ENCODE measurements around the gene HS6ST3.

The HS6ST3 gene

DNA sequence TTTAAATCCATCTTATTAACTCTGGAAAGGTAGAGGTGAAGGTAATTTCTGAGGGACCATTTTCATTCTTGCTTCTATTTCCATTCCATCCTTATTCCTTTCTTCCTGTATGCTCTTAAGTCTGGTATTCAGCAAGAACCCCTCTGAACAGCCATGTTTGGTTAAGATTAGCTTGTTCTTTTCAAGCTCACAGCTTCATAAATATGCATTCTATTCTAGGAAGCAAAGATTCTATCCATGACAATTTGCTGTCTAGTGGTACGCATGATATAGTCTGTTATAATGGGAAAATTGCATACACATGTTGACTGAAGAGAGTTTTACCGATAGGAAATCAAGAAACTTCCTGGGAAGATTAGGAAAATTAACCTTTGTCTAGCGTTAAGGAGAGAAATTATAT is 218.7 kb downstream of the HS6ST3 start:
- DNase-seq (ENCODE audit: low read depth) = no peak

DNA sequence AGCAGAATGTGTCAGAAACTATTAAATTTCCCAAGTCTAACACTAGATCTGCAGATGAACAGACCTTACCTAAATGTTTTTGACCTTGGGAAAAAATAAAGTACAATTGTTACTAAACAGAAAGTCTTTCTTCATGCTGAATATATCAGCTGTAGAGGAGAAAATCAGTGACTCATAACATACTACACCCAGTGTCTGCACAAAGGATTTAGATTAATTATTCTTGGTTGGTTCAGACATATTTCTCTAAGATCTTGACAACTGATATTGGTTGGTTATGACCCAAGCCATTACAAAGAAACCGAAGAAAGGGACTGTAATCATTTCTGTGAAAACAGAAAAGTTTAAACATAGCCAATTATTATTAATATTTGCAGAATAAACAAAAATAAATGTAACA is 225.1 kb downstream of the HS6ST3 start:
- no peak for DNase-seq (ENCODE audit: low read depth)

DNA sequence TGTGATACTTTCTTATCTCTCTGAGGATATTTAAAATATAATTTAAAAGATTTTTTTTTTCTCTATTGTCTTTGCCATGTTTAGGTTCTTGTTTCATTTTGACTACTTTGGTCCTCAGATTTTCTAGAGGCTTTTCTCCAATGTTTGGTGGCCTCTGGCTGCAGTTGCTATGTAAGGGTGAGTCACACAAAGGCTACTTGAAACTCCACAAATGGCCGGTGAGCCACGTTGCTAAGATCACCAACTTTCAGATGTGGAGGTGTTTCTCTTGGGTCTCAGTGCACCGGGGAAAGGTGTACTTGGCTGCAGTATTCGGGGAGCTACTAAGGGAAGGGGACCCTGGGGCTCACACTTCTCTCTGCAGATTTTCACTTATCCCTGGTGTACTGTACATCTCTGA is 248.1 kb downstream of the HS6ST3 start:
- no peak for DNase-seq (ENCODE audit: low read depth)

DNA sequence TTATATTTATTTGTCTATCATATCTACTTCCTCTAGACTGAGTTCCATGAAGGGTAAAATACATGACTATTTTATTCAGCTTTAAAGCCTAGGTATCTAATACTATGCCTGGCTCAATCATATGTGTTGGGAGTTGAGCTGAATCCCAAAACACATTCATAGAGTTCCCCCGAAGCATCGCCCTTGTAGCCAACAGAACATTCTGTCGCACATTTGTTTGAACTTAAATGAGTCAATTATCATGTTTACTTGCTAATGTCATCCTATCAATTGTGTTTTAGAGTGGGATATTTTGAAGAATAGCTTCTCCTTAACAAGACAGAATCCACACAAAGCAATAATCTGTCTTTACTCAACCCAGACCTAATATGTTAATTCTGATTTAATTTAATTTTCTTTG is 252.4 kb downstream of the HS6ST3 start:
- DNase-seq (ENCODE audit: low read depth) = no peak

DNA sequence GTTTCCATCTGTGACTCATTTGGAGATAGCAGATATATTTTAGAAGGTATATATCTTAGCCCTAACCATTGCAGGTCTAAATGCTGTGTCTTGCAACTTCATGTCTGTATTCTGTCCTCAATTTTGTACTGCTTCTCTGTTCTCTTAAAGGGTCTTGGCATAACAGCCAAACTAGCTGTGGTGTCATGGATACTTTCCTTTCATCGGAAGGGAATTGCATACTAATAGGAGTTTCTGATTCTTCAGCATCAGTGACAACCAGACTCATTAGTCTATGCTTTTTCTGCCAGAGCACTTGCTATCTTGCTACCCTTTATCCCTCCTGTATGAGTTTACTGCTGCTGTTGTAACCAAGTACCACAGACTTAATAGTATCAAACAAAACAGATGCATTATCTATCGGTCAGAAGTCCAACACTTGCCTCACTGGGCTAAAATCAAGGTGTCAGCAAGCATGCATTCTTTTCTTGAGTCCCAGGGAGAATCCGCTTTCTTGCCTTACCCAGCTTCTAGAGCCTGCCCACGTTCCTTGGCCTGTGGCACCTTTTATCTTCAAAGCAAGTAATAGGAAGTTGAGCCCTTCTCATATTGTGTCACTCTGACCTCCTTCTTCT is 253.1 kb downstream of the HS6ST3 start:
- DNase-seq (ENCODE audit: low read depth) = no peak

DNA sequence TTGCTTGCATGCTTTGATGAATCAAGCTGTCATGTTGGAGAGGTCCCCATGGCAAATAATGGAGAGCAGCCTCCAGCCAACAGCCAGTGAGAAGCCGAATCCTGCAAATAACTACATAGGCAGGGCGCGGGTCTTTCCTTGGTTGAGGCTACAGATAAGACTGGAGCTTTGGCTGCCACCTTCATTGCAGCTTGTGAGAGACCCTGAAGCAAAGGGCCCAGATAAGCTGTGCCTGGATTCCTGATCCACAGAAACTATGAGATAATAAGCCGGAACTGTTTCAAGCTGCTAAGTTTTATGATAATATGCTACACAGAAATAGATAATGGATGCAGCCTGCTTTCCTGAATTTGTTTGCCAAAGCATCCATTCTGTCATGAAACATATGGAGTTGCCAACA is 257.0 kb downstream of the HS6ST3 start:
- no peak for DNase-seq (ENCODE audit: low read depth)

DNA sequence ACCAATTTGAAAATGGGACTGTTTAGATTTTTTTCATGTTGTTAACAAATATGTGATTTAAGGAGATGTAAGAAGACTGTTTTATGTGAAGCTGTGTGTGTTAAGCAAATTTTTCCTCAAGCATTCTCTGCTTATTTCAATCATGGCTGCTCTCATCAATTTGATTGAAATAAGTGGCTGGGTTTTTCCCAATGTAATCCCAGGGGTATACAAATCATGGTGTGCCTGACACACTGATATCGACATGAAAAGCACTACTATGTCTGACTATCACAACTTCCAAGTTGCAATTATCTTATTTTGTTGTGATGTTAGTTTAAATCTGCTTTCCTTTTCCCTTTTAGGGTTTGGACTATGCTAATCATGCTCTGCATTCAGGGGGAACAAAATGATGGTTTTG is 283.7 kb downstream of the HS6ST3 start:
- DNase-seq (ENCODE audit: low read depth) = no peak

DNA sequence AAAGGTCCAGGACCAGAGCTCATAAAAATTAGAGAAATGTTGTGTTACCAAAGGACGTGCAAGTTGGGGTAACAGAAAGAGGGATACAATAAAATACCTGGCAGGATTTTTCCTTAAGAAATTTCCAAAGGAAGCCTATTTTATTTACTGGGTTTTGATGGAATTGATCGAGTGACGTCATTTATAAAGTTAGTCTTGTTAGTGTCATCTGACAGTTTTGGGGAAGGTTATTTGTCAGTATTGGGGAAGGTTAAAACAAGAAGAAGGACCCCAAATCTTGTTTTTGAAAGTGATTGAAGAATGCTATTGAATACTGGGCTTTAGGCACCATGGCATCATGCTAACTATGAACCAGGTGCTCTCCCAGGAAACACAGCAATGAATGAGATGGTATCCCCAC is 287.9 kb downstream of the HS6ST3 start:
- no peak for DNase-seq (ENCODE audit: low read depth)

DNA sequence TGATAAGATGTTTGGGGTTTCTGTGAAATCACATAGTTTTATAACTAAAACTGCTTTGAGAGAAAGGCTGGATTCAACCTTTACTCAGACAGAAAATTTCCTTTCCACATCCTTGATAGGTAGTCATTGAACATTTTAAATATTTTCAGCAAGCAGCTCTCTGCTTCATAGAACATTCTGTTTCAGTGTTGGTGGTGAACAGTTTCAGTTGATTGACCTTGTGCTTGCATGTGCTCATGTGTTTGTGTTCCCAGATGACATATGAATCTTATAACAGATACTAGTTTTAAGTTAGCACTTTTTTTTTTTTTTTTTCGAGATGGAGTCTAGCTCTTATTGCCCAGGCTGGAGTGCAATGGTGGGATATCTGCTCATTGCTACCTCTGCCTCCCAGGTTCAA is 290.1 kb downstream of the HS6ST3 start:
- DNase-seq (ENCODE audit: low read depth) = no peak

DNA sequence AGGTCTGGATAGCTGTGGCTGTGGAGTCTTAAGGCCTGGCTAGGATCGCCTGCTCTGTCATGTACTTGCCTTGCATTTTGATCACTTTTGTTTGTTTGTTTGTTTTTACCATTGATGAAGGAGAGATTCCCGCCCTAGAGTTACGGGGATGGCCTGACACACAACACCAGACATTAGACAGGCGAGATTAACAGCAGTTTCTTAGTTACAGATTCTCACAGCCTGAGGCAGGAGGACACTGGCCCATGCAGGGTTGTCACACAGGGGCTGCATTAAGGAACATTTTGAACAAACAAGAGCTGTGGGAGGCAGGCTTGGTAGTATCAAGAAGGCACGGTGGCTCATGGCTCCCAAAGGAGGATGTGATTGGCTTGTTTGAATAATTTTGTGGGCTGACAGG is 291.8 kb downstream of the HS6ST3 start:
- no peak for DNase-seq (ENCODE audit: low read depth)

DNA sequence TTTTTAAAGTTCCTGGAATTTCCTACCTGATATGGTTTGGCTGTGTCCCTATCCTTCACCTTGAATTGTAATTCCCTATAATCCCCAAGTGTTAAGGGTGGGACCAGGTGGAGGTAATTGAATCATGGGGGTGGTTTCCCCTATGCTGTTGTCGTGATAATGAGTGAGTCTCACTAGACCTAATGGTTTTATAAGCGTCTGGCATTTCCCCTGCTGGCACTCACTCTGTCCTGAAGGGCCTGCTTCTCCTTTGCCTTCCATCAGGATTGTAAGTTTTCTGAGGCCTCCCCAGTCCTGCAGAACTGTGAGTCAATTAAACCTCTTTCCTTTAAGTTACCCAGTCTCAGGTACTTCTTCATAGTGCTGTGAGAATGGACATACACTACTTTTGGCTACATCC is 298.7 kb downstream of the HS6ST3 start:
- DNase-seq (ENCODE audit: low read depth) = no peak

DNA sequence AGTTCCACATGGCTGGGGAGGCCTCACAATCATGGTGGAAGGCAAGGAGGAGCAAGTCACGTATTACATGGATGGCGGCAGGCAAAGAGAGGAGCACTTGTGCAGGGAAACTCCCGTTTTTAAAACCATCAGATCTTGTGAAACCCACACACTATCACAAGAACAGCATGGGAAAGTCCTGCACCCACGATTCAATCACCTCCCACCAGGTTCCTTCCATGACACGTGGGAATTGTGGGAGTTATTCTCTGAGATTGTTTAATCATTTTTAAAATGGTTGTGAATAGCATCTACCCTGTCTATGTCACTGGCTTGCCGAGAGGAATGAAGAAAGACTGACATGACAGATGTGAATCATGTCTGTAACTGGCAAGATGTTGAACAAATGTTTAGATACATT is 301.7 kb downstream of the HS6ST3 start:
- DNase-seq (ENCODE audit: low read depth) = no peak

DNA sequence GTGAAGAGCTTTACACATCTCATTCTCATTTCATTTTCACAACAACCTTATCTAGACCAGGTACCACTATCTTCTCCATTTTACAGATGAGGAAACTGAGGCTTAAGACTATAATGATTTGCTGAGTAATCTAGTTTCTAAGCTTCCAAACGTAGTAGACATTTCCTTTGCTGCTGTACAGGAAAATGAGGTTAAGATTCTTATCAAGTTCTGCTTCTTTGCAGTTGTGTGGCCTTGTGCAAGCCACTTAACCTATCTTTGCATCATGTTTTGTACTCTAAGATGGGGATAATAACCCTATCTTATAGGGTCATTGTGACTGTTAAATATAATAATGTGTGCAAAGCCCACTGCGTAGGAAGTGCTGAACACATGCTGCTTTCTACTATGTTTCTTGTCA is 307.9 kb downstream of the HS6ST3 start:
- DNase-seq (ENCODE audit: low read depth) = no peak

DNA sequence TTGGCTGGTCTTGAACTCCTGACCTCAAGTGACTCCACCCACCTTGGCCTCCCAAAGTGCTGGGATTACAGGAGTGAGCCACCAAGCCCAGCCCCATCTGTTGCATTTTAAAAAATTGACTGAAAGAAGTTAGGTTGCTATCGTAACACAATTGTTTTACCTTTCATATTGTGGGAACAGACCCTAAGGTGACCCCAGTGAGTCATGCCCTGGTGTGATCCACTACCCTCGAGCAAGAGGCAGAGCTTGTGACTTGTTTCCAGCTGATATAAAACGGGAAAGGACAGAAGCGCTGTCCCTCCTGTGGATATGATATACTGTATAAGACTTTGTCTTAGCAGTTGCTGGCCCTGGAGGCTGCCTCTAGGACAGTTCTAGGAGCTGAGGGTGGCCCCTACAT is 308.6 kb downstream of the HS6ST3 start:
- no peak for DNase-seq (ENCODE audit: low read depth)

DNA sequence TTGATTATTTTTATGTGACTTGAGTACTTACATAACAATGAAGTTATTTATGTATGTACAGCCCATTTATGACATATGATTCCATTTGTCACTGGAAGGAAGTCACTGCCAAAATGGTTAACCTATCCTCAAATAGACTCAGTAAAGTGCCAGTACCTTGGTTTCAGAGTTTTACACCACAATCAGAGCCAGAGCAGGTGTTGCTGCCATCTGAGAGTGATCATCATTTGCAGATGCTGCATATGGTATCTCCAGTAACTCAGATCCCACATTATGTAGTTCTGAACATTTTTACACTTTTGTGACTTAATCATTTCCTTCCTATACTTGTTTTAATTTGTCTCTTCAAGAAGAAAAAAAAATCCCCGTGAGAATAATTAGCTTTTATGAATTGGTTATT is 313.3 kb downstream of the HS6ST3 start:
- DNase-seq (ENCODE audit: low read depth) = no peak

DNA sequence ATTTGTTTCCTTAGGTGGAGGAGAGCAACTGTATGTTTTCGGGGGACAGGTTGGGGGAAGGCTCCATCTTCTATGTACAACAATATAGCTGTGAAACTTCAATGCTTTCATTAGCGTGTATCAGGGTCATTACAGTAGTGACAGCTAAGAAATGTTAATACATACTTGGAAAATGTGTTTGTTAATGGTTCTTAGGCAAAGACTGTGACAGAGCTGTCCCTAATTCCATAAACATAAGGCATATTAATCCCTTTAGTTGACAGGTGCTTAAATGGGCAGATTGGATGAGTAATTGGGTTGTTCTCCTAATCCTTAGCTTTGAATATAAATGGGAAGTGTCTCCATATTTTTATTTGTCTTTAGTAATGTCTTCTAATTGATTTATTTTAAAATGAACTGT is 313.7 kb downstream of the HS6ST3 start:
- DNase-seq (ENCODE audit: low read depth) = no peak

DNA sequence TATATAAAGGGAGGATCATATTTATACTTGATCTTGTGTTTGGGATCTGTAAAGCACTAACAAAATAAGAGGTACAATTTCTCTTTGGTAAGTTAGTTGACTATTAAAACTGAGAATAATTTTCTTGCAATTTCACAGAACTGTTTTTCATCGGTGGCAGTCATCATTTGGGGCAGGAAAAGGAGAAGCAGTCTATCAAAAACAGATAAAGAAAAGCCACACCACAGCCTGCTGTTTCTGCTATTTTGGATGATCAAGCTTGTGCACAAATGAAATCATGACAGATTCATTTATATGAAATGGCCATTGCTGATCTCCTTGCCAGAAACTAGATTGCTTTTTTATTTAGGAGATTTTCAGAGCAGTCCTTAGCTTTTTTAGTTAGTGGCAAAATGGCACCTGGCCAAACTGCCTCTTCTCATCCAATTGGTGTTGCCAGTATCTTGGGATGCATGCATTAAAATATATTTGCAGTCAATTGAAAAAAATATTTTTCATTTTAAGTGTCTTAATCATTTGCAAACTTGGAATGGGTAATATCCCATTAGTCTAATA is 326.0 kb downstream of the HS6ST3 start:
- DNase-seq (ENCODE audit: low read depth) = no peak

DNA sequence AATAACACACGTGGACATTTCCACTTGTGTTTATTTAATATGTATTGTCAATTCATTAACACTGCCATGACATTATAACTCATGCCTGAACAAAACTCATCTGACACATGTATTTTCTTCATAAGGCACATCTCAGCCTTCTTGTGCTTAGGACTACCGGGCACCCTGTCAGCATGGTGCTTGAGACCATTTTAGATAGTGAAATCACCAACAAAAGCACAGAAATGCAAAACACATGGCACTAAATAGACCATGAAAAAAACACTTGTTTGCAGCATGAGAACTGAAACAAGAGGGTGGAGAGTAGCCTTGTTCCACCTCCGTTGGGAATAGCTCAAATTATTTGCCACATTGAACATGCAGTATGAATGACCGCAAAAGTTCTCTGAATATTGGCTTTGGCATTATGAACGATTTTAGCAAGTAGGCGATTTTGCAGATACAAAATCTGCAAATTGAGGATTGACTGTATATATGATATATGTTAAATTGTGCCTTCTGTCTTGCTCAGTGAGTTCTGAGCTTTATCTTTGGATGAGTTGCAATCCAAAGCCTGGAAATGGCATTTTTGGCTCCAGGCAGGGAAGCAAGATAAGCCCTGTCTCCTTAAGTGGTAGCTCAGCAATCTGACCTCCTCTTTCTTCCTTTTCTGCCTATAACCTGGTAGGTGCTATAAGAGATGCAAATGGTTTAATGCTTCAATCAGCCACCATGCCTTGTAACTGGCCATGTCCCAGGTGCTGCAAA is 328.2 kb downstream of the HS6ST3 start:
- peak; percentile 1 for DNase-seq (ENCODE audit: low read depth)

DNA sequence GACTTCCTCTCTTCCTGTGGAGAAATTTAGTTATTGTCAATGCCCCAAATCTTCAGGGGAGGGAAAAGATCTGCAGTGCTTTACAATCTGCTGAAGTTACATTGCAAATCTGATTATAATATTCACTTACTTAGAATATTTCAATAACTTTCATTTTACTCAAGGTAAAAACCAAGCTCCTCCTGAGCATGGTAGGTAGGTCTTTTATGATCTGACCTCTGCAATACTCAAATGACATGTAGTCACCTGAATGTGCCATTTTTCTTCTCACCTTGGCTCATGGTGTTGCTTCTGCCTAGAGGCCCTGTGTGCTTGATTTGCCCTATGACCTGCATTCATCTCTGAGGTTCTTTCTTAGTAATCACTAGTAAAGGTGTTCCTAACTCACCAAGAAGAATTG is 331.4 kb downstream of the HS6ST3 start:
- no peak for DNase-seq (ENCODE audit: low read depth)

DNA sequence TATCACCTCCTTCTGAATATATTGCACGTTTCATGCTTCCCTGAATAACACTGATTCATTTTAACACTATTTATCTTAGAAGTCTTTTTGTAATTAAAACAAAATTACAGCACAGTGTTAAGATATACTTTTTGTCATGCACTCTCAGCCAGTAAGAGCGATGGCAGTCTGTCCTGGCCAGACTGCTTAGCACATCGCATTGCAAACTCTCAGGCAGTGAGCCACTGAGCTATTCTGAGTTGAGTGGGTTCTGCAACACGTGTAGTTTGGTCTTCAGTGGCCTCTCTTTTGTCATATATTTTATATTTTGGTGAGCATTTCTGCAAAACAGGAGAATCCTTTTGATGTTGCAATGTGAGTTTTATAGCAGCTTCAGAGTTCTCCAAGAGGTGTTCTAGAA is 332.1 kb downstream of the HS6ST3 start:
- no peak for DNase-seq (ENCODE audit: low read depth)

DNA sequence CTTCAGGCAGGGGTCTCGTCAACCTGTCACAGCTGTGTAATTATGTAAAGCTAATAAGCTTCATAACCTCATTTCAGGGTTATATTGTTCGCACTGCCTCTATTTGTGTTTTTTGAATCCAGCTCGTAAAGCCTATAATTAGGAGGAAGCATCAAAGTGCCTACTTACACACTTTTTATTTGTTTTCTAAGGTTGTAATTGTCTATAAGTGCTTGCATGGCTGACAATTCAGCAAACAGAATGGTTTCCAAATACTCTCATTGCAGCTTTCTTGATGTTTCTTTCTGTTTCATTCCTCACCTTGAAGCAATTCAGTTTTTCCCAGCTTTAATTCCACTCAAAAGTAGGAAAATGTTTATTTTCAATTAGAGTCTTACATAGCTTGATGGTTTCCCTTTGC is 336.3 kb downstream of the HS6ST3 start:
- no peak for DNase-seq (ENCODE audit: low read depth)

DNA sequence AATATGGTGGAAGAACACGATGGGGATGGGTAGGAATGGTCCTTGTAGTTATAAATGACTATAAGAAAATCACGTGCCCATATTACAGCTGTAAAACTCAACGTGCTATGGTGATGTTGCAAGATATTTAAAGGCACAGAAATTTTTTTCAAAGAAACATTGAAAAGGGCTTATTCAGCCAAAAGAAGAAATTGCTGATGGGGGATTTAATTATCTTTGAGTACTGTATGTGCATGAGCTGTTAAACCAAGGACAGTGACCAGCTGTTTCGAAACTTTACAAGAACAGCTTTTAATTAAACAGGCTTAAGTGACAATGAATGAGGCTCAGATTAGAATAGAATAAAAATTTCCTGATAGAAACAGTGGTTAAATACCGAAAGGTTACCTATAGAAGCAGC is 339.0 kb downstream of the HS6ST3 start:
- no peak for DNase-seq (ENCODE audit: low read depth)

DNA sequence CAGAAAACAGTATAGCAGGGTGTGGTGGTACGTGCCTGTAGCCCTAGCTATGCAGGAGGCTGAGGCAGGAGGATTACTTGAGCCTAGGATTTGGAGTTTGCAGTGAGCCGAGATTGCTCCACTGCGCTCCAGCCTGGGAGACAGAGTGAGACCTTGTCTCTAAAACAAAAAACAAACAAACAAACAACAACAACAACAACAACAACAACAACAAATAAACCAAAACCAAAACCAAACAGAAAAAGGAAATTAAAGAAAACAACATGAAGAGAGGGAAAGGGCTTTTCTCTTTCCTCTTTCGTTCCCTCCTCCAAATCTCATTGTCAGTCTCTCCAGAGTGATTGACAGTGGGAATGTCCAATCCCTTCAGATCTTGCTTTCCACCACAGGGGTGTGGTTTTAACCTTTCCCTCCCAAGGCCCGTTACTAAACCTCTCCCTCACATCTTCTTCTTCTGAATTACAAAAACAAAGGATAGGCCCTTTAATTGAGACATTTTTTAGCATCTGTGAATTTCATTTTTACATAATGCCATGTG is 341.2 kb downstream of the HS6ST3 start:
- no peak for DNase-seq (ENCODE audit: low read depth)

DNA sequence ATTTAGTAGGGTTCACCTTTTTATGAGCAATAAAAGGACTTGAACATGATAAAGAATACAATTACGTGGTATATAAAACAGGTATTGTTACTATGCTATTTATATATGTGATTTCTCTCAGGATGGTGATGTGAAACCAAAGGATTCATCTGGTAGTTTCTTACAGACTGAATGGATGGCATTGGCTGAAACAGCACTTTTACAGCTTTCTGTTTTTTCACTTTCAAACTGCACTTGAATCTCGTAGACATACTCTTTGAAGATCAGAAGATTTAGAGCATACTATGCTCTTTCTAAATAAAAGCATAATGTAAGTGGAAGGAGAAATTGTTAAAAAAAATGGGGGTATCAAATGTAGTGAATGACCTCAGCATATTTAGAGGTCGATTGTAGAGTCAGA is 354.8 kb downstream of the HS6ST3 start:
- DNase-seq (ENCODE audit: low read depth) = no peak

Measured in fibroblast of gingiva (primary cell).